CD4-positive, alpha-beta T cell treated with Interferon gamma for 1 hour (primary cell): ENCODE results near the gene KRT9.
A peak's percentile ranks its signal among the peaks of the same experiment; 100 is the strongest.
"Not testable (repeated sequence)": the region's sequence is repeated elsewhere in the genome, so short reads cannot be mapped to it uniquely, and the experiment has no call there.

Experiments used
- DNase-seq: peaks from one replicate; pipeline ENCODE4 v3.0.0-alpha.2; 2020

The KRT9 gene

DNA sequence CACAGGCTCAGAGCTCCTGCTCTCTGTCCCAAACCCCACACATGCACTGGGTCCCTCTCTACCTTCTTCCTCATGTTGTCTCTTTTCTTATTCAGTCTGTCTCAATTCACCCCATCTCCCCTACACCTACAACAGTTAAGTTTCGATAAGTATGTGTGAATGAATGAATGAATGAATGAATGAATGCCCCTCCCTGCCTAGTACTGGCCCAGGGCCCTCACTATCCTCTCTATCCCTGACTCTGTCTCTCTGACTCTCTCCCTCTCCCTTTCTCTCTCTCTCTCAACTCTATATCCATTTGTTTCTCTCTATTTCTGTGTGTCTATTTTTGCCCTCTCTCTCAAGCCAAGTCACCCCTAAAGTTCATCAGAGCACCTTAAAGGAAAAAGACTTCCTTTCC is 6.7 kb upstream of the KRT9 start:
- DNase-seq, result no peak

DNA sequence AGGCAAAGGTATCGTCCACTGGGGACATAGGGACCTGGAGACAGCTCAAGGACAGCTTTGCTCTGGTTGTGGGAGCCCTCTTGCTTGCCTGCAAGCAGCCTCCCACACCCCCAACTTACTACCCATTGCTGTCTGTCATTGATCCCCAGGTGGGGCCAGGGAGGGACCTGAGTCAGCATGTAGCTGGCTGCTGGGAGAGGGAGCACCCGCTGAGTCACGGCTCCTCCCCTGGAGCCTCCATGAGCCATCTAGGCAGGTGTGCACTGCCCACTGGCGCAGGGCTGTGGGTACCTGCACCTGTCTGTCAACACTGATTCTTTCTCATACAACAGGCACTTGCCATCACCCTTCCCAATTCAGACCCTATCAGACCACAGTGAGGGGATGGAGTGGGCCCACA is 4.9 kb upstream of the KRT9 start:
- DNase-seq, result not testable (repeated sequence)

GRCh38 chr17:41575336-41575735 is 3.5 kb upstream of the KRT9 start:
- no peak for DNase-seq

GRCh38 chr17:41567317-41567716 is 4.5 kb downstream of the KRT9 start:
- DNase-seq, result peak; percentile 19

DNA sequence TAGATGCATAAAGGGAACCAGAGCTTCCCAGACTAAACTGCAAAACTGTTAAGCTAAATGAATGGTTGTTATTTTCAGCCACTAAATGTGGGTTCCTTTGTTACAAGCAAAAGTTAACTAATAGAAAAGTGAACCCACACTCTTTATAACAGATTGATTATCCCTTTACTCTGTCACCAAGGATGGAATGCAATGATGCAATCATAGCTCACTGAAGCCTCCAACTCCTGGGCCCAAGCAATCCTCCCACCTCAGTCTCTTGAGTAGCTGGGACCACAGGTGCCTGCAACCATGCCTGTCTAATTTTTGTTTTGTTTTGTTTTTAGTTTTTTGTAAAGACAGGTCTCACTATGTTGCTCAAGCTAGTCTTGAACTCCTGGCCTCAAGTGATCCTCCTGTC is 6.5 kb downstream of the KRT9 start:
- no peak for DNase-seq

DNA sequence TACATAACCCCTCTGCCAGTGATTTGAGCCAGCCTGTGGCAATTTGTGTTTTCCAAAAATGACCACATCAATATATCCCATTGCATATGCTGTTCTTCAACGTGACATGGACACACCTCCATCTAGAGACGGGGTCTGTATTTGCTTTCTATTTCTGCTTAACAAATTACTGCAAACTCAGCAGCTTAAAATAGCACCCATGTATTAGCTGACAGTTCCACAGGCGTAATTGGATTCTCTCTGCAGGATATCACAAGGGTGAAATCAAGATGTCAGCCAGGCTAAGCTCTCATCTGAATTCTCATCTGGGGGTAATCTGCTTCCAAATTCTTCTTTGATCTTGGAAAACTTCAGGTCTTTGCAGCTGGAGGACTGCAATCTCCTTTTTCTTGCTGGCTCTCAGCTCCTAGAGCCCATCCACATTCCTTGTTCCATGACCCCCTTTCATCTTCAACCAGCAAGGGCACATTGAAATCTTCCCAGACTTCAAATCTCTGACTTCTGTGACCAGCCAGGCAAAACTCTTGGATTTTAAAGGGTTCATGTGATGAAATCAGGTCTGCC is 8.2 kb downstream of the KRT9 start:
- no peak for DNase-seq

- DNase-seq, result no peak
Observed at GRCh38 chr17:41561554-41561953, 10.3 kb downstream of the KRT9 start.

DNA sequence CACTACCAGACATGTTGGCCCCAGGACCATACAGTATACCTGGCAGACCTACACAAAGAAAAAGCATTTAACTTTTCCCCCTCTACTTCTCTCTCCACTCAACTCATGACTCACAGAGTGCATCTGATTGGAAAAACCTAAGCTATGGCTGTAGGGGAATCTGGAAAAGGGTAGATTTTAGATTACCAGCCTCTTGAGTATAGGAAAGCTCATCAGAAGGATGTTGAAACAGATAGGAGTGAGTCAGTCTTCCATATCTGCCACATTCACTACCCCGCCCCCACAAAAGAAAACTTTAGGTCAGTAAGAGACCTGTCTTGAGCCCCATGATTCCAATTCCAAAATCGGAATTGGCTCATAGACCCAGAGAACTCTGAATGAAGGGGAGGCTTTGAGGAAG is 12.3 kb downstream of the KRT9 start:
- DNase-seq, result no peak

DNA sequence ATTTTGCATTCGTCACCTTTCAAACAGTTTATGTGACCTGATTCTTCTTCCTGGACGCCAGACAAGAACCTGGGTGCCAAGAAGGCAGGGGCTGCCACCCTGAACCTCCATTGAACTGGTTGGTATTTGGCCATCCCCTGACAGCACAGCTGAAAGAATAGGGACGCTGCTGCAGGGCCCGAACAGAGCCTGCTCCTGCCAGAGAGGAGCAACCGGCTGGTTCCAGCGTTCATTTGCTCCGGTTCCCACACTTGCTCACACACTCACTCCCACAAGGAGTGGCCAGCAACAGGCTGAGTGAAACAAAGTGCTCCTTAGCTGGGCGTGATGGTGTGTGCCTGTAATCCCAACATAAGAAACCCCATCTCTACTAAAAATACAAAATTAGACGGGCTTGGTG is 14.9 kb downstream of the KRT9 start:
- no peak for DNase-seq

- DNase-seq, result no peak
Observed at GRCh38 chr17:41556306-41556705, 15.6 kb downstream of the KRT9 start.

GRCh38 chr17:41555105-41555887 is 16.6 kb downstream of the KRT9 start:
- no peak for DNase-seq

GRCh38 chr17:41553987-41554680 is 17.7 kb downstream of the KRT9 start:
- DNase-seq, result no peak

DNA sequence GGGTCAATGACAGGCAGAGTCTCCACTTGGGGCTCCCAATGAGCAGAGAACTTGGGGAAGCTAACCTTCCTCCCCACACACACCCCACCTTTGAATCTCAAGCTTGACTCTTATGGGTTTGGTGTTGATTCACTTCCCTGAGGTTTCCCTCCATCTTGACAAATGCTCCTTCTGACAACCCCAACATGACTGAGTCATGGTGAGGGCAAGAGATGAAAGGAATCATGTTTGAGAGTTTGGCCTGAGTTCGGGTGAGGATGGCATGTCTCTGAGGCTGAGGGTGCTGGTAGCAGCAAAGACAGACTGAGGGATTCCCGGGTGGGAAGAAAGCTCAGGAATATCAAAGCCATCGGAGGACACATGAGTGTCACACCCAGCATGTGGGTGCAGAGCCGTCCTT is 18.7 kb downstream of the KRT9 start:
- DNase-seq, result no peak

DNA sequence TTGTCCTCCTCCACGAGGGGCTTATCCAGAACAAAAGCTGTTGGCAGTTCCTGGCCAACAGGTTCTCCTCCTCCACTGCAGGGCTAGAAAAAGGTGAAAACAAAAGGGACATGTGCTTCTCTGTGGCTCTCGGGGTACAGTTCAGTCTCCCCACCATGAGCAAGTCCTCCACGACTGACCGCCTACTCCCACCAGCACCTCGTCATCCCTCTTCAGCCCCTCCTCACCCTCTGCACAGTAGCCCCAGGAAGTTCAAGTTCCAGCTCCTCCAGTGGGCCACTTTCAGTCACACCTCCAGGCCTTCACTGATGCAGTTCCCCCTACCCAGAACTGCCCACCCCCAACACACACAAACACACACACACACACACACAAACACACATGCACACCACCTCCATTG is 19.4 kb downstream of the KRT9 start:
- no peak for DNase-seq

- no peak for DNase-seq
Observed at GRCh38 chr17:41551365-41551764, 20.5 kb downstream of the KRT9 start.

DNA sequence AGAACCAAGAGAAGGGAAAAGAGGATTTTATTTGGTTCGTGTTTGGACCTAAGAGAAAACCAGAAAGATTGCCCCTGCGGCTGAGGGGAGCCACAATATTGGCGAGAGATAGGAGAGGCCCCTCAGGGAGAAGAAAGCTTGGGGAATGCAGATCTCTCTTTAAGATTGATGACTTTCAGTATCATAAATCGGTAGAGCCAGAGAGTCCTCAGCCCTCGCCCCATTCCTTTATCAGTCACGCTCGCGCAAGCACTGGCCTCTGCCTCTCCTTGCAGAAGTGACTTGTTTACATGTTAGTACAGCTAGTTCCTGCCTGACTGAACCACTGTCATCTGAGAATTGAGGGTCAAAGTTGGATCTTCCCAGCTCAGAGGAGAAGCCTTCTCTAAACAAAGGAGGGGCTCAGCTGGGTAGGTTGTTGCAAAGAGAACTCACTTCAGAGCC is 22.2 kb downstream of the KRT9 start:
- DNase-seq, result no peak

GRCh38 chr17:41548844-41549595 is 22.8 kb downstream of the KRT9 start:
- DNase-seq, result peak; percentile 77

GRCh38 chr17:41547921-41548843 is 23.7 kb downstream of the KRT9 start:
- peak; percentile 6 for DNase-seq

GRCh38 chr17:41547378-41547841 is 24.4 kb downstream of the KRT9 start:
- no peak for DNase-seq

DNA sequence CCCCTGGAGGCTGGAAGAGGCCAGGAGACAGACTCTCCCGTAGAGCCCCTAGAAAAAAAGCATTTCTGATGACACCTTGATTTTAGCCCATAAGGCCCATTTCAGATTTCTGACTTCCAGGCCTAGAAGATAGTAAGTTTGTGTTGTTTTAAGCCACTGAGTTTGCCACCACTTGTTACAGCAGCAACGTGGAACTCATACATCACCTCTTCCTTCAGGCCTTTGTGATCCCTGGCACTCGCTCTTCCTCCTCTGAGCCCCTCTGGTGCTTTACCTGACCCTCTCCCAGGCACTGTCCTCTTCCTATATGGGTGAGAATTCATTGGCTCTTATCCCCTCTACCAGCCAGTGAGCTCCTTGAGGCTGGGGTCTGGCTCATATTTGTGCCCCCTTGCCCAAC is 25.0 kb downstream of the KRT9 start:
- DNase-seq, result no peak

DNA sequence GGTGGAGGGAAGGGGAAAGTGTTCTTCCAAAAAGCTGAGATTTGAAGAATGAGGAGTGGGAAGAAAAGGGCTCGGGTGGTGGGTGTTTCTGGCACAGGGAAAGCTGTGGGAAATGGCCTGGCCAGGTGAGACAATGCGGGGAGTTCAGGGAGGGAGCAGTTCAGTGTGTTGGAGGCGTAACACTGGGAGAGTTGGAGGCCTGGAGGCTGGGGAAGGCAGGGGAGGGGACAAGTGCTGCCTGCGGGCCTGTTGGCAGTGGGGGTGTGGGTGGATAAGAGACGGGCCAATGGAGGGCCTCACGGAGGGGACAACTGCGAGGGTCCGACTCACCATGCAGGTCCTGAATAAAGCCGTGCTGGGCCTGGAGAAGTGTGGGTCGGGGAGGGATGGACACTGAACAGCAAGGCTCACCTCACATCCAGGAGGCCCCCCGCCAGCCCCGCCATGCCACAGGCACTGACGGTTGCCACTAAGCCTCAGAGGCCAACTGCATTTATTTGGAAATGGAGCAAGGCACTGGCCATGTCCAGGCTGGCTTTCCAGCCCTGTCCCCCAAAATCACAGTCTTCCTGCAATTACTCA is 25.9 kb downstream of the KRT9 start:
- DNase-seq, result no peak

GRCh38 chr17:41544935-41545334 is 26.9 kb downstream of the KRT9 start:
- no peak for DNase-seq
